ENCODE measurements around the gene MRPL1. TPM values are rescaled to one million over a fixed set of nuclear protein-coding genes. Genes with fewer than 3 reads are reported as not detected.

Gene MRPL1
- total RNA-seq = 10.3 and 17.9 TPM in 2 replicates

DNA sequence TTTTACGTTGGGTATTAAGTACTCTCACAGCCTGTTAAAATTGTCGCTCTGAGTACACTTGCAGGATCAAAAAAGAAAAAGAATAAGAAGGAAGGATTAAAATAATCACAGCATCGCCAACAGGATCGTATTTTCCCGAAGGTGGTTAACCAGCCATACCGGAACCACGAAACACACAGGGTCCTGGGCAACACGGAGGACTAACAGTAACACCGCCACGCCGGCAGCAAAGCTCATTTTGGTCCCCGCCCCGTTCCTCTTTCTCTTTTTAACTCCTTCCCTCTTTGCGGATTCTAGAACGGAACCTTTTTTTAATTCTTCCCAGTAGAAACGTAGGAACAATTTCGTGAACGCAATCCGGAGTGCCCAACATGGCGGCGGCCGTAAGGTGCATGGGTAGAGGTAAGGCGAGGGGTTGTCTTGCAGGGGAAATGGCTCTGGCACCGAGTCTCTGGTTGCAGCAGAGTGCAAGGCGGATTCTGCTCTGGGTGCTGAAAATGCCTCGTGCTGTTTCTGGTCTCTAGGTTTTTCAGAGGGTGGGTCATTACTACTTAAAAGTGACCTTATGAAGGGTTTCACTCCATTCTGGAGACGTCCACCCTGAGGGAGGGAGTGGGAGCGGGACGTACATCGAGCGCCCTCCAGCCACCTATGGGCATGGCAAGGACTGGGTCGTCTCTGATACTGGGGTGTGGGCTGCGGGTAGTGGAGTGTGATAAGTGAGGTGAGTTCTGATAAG lies at the start of gene MRPL1:
Gene MRPL1 (plus strand): TSS at position 353 of the 739 bp plus-strand sequence. CDS start 19 bp downstream, at position 372.

DNA sequence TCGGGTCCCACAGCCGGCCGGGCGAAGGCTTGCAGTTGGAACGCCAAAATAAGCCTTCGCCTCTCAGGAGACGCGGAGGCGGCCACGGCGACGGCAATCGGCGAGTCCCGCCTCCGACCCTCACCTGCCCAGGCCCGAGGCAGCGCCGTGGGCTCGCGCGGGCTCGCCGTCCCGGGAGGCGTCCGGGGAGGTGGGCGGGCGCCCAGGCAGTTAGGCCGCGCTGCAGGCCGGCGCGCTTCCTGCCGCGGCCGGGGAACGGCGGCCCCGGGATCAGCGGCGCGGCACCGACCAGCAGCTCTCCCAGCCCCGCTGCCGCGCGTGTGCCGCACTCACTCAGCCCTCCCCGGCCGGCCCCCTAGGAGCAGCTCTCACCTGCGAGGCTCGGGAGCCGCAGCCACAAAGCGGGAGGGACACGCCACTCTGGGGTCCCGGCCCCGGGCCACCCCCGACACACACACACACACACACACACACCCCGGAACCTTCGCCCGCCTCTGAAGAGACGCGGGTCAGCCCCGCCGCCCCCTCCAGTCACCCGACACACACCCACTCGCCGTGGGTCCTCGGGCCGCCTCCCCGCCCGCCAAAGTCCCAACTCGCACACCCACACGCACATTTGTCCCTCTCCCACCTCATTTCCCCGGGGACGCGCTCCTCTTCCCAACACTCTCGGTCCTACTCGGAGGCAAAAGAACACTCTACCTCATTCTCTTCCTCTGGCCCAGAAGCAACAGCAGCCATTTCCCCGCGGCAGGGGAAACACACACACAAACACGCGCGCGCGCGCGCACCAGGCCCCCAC lies 43.8 kb upstream of the MRPL1 start, which contains the start of gene CNOT6L:
Gene CNOT6L (minus strand): TSS at position 767 of the 802 bp plus-strand sequence. CDS start 60 bp downstream, at position 707.

Other genes with a start within 250 kb of the MRPL1 start
- 7.2 and 12.4 TPM in 2 replicates for gene CNOT6L, start 43.5 kb upstream of the MRPL1 start, total RNA-seq
- 4.4 and 32.2 TPM in 2 replicates for gene FRAS1, start 194.5 kb downstream of the MRPL1 start, total RNA-seq